ENCODE data around the gene PTPRT.

PTPRT gene

GRCh38 chr20:42085366-42085765 lies 1104.3 kb downstream of the PTPRT start:
- TF ChIP-seq, protein P1, sequence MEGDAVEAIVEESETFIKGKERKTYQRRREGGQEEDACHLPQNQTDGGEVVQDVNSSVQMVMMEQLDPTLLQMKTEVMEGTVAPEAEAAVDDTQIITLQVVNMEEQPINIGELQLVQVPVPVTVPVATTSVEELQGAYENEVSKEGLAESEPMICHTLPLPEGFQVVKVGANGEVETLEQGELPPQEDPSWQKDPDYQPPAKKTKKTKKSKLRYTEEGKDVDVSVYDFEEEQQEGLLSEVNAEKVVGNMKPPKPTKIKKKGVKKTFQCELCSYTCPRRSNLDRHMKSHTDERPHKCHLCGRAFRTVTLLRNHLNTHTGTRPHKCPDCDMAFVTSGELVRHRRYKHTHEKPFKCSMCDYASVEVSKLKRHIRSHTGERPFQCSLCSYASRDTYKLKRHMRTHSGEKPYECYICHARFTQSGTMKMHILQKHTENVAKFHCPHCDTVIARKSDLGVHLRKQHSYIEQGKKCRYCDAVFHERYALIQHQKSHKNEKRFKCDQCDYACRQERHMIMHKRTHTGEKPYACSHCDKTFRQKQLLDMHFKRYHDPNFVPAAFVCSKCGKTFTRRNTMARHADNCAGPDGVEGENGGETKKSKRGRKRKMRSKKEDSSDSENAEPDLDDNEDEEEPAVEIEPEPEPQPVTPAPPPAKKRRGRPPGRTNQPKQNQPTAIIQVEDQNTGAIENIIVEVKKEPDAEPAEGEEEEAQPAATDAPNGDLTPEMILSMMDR (IDR thresholded peaks at IDR 0.05; ENCODE audit: low read depth, low read length), result no peak
- Histone ChIP-seq H3K36me3 (no peaks in the 10 kb centered on the region), H3K4me3 (ENCODE audit: low read depth, low read length) (no peak overlapping the region), H3K9me3 (no peaks in the 10 kb centered on the region), H3K4me1 (peaks cover 12% of the 10 kb centered on the region), H3K27me3 (no peaks in the 10 kb centered on the region)
- no peak for DNase-seq

- Histone ChIP-seq H3K36me3 (no peaks in the 10 kb centered on the region), H3K27me3 (no peaks in the 10 kb centered on the region), H3K4me1 (peaks cover 12% of the 10 kb centered on the region), H3K4me3 (ENCODE audit: low read depth, low read length) (no peak overlapping the region), H3K9me3 (no peaks in the 10 kb centered on the region)
- TF ChIP-seq, protein P1 (IDR thresholded peaks at IDR 0.05; ENCODE audit: low read depth, low read length), result no peak
- no peak for DNase-seq
These were observed 1106.4 kb downstream of the PTPRT start for GRCh38 chr20:42083280-42083679.

GRCh38 chr20:42082611-42083010 lies 1107.1 kb downstream of the PTPRT start:
- TF ChIP-seq, protein P1 (IDR thresholded peaks at IDR 0.05; ENCODE audit: low read depth, low read length), result no peak

GRCh38 chr20:42080956-42081355 lies 1108.8 kb downstream of the PTPRT start:
- TF ChIP-seq, protein P1 (IDR thresholded peaks at IDR 0.05; ENCODE audit: low read depth, low read length), result no peak
- no peaks in the 10 kb centered on the region for H3K36me3 ChIP-seq
- H3K4me1 ChIP-seq, result peaks cover 12% of the 10 kb centered on the region
- no peak overlapping the region for H3K4me3 ChIP-seq (ENCODE audit: low read depth, low read length)
- H3K9me3 ChIP-seq, result no peaks in the 10 kb centered on the region
- no peak for DNase-seq
- H3K27me3 ChIP-seq, result no peaks in the 10 kb centered on the region

More at GRCh38 chr20:42082611-42083010, 1107.1 kb downstream of the PTPRT start:
- Histone ChIP-seq H3K27me3 (no peaks in the 10 kb centered on the region), H3K4me1 (peaks cover 12% of the 10 kb centered on the region), H3K4me3 (ENCODE audit: low read depth, low read length) (no peak overlapping the region), H3K36me3 (no peaks in the 10 kb centered on the region), H3K9me3 (no peaks in the 10 kb centered on the region)
- peak; percentile 89 for DNase-seq

- Histone ChIP-seq H3K27me3 (no peaks in the 10 kb centered on the region), H3K4me1 (no peaks in the 10 kb centered on the region), H3K9me3 (no peaks in the 10 kb centered on the region), H3K4me3 (ENCODE audit: low read depth, low read length) (no peak overlapping the region), H3K36me3 (no peaks in the 10 kb centered on the region)
- DNase-seq, result no peak
- TF ChIP-seq, protein P1 (IDR thresholded peaks at IDR 0.05; ENCODE audit: low read depth, low read length), result no peak
These were observed 1114.8 kb downstream of the PTPRT start for GRCh38 chr20:42074944-42075343.

GRCh38 chr20:42067596-42067995 lies 1122.1 kb downstream of the PTPRT start:
- Histone ChIP-seq H3K4me3 (ENCODE audit: low read depth, low read length) (no peak overlapping the region), H3K4me1 (no peaks in the 10 kb centered on the region), H3K27me3 (no peaks in the 10 kb centered on the region), H3K9me3 (no peaks in the 10 kb centered on the region), H3K36me3 (no peaks in the 10 kb centered on the region)
- TF ChIP-seq, protein P1 (IDR thresholded peaks at IDR 0.05; ENCODE audit: low read depth, low read length), result no peak
- DNase-seq, result no peak
